ENCODE data around the gene SLC2A9.

The SLC2A9 gene

DNA sequence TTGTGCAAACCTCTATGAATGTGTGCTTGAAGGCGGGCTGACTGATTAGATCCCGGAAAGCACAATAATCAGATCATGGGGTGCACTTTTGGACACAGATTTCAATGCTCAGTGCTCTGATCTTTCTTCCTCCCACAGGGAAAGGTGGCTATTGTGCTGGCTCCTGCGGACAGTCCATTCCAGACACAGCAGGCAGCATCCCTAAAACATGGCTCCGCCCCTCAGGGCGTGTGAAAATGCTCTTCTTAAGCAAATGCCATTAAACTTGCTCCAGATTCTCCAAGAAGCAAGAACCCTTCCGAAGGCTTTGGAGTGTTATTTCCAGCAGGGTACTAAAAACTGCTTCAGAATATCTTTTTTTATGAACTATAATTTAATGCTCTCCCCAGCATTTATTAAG lies 100.0 kb downstream of the SLC2A9 start:
- H3K4me3 ChIP-seq (ENCODE audit: control insufficient read depth, low read depth, low read length), result no peak overlapping the region
- no peak for TF ChIP-seq CTCF (IDR thresholded peaks at IDR 0.05; ENCODE audit: control insufficient read depth, insufficient read depth, low read depth, low read length, missing control alignments)
- no peak for DNase-seq (ENCODE audit: low read depth)

- TF ChIP-seq CTCF (IDR thresholded peaks at IDR 0.05; ENCODE audit: control insufficient read depth, insufficient read depth, low read depth, low read length, missing control alignments), result no peak
- no peak overlapping the region for H3K4me3 ChIP-seq (ENCODE audit: control insufficient read depth, low read depth, low read length)
- DNase-seq (ENCODE audit: low read depth), result no peak
Measured at GRCh38 chr4:9920029-9920428, 101.3 kb downstream of the SLC2A9 start.

DNA sequence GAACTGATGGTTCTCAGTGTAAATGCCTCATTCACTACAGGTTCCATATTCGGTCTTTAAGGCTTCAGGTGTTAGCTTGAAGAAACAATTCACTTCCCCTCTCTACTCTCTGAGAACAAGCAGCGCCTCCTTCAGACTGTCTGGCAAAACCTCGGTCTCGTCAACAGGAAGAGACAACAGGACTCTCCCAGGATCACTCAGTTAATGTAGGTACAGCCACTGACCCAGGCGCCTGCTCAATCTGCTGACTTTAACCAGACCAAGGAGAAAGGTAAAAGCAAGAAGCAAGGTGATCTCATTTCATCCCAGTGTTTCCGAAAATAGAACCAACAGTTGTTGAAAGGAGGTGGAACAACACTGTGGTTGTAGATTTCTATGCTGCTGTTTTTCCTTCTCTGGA lies 102.2 kb downstream of the SLC2A9 start:
- no peak for TF ChIP-seq CTCF (IDR thresholded peaks at IDR 0.05; ENCODE audit: control insufficient read depth, insufficient read depth, low read depth, low read length, missing control alignments)
- DNase-seq (ENCODE audit: low read depth), result no peak
- H3K4me3 ChIP-seq (ENCODE audit: control insufficient read depth, low read depth, low read length), result no peak overlapping the region

DNA sequence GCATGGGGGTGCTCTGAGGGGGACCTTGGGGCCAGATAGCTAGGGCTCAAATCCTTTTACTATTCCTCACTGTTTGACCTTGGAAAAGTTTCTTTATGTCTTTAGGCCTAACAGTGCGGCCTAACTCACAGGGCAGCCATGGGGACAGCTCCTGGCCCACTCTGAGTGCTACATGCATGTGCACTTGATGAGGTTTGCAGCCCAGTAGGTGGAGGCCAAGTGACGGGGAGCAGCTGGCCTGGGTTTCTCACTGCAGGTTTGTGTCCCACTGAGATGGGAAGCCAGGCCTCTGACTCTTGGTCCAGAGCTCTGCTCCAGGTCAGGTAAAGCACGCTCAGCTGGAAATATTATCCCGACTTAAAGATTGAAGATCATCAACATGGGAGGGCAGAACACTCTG lies 102.8 kb downstream of the SLC2A9 start:
- H3K4me3 ChIP-seq (ENCODE audit: control insufficient read depth, low read depth, low read length), result no peak overlapping the region
- TF ChIP-seq CTCF (IDR thresholded peaks at IDR 0.05; ENCODE audit: control insufficient read depth, insufficient read depth, low read depth, low read length, missing control alignments), result no peak
- DNase-seq (ENCODE audit: low read depth), result no peak

GRCh38 chr4:9916937-9917336 lies 104.4 kb downstream of the SLC2A9 start:
- no peak for DNase-seq (ENCODE audit: low read depth)
- TF ChIP-seq CTCF (IDR thresholded peaks at IDR 0.05; ENCODE audit: control insufficient read depth, insufficient read depth, low read depth, low read length, missing control alignments), result no peak
- no peak overlapping the region for H3K4me3 ChIP-seq (ENCODE audit: control insufficient read depth, low read depth, low read length)

DNA sequence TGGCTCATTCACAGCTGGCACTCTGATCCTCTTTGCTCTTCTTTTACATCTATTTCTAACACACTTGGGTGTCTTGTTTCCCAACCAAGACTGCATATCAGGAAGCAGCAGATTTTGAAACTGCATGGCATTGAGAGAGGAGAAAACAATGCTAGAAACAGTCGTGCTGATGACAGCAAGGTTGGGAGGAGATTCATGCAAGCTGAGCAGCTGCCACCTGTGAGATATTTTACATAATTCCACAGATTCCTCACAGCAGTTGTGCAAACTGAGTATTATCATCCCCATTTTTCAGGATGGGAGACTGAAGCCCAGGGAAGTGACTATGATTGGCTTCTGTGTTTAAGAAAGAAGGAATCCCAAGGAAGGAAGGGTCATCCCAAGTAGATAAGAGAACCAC lies 105.0 kb downstream of the SLC2A9 start:
- H3K4me3 ChIP-seq (ENCODE audit: control insufficient read depth, low read depth, low read length), result no peak overlapping the region
- DNase-seq (ENCODE audit: low read depth), result no peak
- no peak for TF ChIP-seq CTCF (IDR thresholded peaks at IDR 0.05; ENCODE audit: control insufficient read depth, insufficient read depth, low read depth, low read length, missing control alignments)

GRCh38 chr4:9913846-9914245 lies 107.5 kb downstream of the SLC2A9 start:
- no peak for DNase-seq (ENCODE audit: low read depth)
- no peak for TF ChIP-seq CTCF (IDR thresholded peaks at IDR 0.05; ENCODE audit: control insufficient read depth, insufficient read depth, low read depth, low read length, missing control alignments)
- no peak overlapping the region for H3K4me3 ChIP-seq (ENCODE audit: control insufficient read depth, low read depth, low read length)

Data from AG09309 (cell line).